HepG2 (cell line): Measurements from ENCODE around the gene MSRB3. TPM values are rescaled to one million over a fixed set of nuclear protein-coding genes. Genes with fewer than 3 reads are reported as not detected.

Experiments
- ATAC-seq: fragments of 200-7000 bp; cut with Tn5 transposase; 3 replicates; pipeline ENCODE4 v1.9.1; 2020; ENCODE audit warnings: mild to moderate bottlenecking, moderate library complexity
- BruUV-seq: library from RNA; stranded (reverse); fragments of 400-500 nt; replicated peaks from 2 replicates; lab custom pipeline; 2021; lab: Mats Ljungman, UMichigan
- CTCF ChIA-PET: fragments of 300-600 bp; formaldehyde crosslinking; extraction: SDS; loops from one replicate; lab custom pipeline; 2021; ENCODE audit warnings: low total read pairs, inconsistent platforms, low intra/inter-chr PET ratio; lab: Yijun Ruan, JAX
- POLR2A ChIA-PET: fragments of 350-600 bp; sonication (Branson Sonifier 250); formaldehyde crosslinking; loops from one replicate; lab custom pipeline; 2020; ENCODE audit warnings: antibody characterized with exemption, inconsistent platforms; lab: Yijun Ruan, JAX
- DNase-seq: peaks from one replicate; pipeline ENCODE4 v3.0.0-alpha.2; 2015; ENCODE audit warnings: low spot score
- FAIRE-seq: peaks from 3 replicates; lab custom pipeline; 2011; peaks lifted over from hg19 to GRCh38; lab: Jason Lieb, UNC
- H2AFZ ChIP-seq: one replicate; pipeline ENCODE4 v1.6.1; 2011; ENCODE audit warnings: low read length, inconsistent platforms
- H3K27ac ChIP-seq: fragments of 300-600 bp; 3 replicates; pipeline ENCODE4 v1.8.0; 2011; ENCODE audit warnings: mixed run types, mild to moderate bottlenecking, mixed read lengths, low read length, inconsistent platforms; ENCODE audit not compliant: insufficient read depth; ENCODE audit errors: extremely low read length
- H3K27me3 ChIP-seq, 2 experiments: fragments of 200-600 bp in 1 of 2; 2 replicates in 1 of 2; 3 replicates in 1 of 2; pipeline versions ENCODE4 v1.6.0 to v1.8.0; 2011; ENCODE audit warnings: low read length in 2 of 2, mild to moderate bottlenecking in 2 of 2, moderate library complexity in 2 of 2, inconsistent platforms in 1 of 2; ENCODE audit not compliant: insufficient read depth in 2 of 2, control insufficient read depth in 1 of 2
- H3K36me3 ChIP-seq, 2 experiments: fragments of 200-600 bp in 1 of 2; replicated peaks in 1 of 2; 2 replicates in 1 of 2; 3 replicates in 1 of 2; pipeline versions ENCODE4 v1.5.1 to v1.8.0; 2011; ENCODE audit warnings: low read length in 2 of 2, inconsistent platforms in 1 of 2; ENCODE audit not compliant: insufficient read depth in 2 of 2, control insufficient read depth in 1 of 2
- H3K4me1 ChIP-seq: 2 replicates; pipeline ENCODE4 v1.5.1; 2012; ENCODE audit warnings: low read length, inconsistent platforms; ENCODE audit not compliant: insufficient read depth
- H3K4me2 ChIP-seq: 2 replicates; pipeline ENCODE4 v1.6.0; 2011; ENCODE audit warnings: low read depth, low read length, inconsistent platforms
- H3K4me3 ChIP-seq, 3 experiments: fragments of 200-600 bp in 1 of 3; sonication (generic), shearing (Covaris generic) in 1 of 3; replicated peaks in 1 of 3; 2 replicates each; pipeline ENCODE4 v1.5.1; 2011 to 2016; ENCODE audit warnings: low read length in 3 of 3, inconsistent platforms in 2 of 3, low read depth in 2 of 3, mild to moderate bottlenecking in 2 of 3, control low read depth in 1 of 3, mixed read lengths in 1 of 3; ENCODE audit not compliant: insufficient read depth in 1 of 3
- H3K79me2 ChIP-seq: one replicate; pipeline ENCODE4 v1.6.1; 2011; ENCODE audit warnings: low read length, inconsistent platforms; ENCODE audit not compliant: insufficient read depth
- H3K9ac ChIP-seq: 2 replicates; pipeline ENCODE4 v1.6.0; 2011; ENCODE audit warnings: mild to moderate bottlenecking, low read depth, low read length, inconsistent platforms; ENCODE audit not compliant: insufficient read depth
- H3K9me3 ChIP-seq: 2 replicates; pipeline ENCODE4 v1.5.1; 2012; ENCODE audit warnings: mild to moderate bottlenecking, low read length
- H4K20me1 ChIP-seq: 2 replicates; pipeline ENCODE4 v1.6.0; 2011; ENCODE audit warnings: inconsistent platforms, mild to moderate bottlenecking, low read length, moderate library complexity; ENCODE audit not compliant: insufficient read depth
- CHD2 ChIP-seq: IDR thresholded peaks from 2 replicates; pipeline ENCODE4 v1.6.1; 2011; ENCODE audit warnings: low read depth, low read length, improper control_type of control experiment
- NR1H2 ChIP-seq: sonication (generic); formaldehyde crosslinking; IDR thresholded peaks from 2 replicates; pipeline ENCODE4 v1.8.1; 2022; ENCODE audit warnings: low read depth, missing genetic modification reagents, borderline replicate concordance
- TFAP4 ChIP-seq: sonication (generic); IDR thresholded peaks from 2 replicates; pipeline ENCODE4 v1.6.1; 2016; ENCODE audit warnings: low read depth, borderline replicate concordance
- TSC22D2 ChIP-seq: sonication (generic); formaldehyde crosslinking; IDR thresholded peaks from 2 replicates; pipeline ENCODE4 v1.5.1; 2020; ENCODE audit warnings: missing genetic modification reagents, mild to moderate bottlenecking, borderline replicate concordance
- ZBTB34 ChIP-seq: sonication (generic); formaldehyde crosslinking; IDR thresholded peaks from 2 replicates; pipeline ENCODE4 v1.8.0; 2022; ENCODE audit warnings: mild to moderate bottlenecking, missing genetic modification reagents
- ZNF550 ChIP-seq: sonication (generic); formaldehyde crosslinking; IDR thresholded peaks from 2 replicates; pipeline ENCODE4 v1.4.0; 2020; ENCODE audit warnings: mild to moderate bottlenecking, missing genetic modification reagents, borderline replicate concordance
- WGBS: methylation state at CpG from one replicate; pipeline ENCODE4 v1.1.6; 2017; ENCODE audit warnings: low lambda C conversion rate; 5-methylcytosine and 5-hydroxymethylcytosine counted together
- in situ Hi-C: cut with HindIII; loops from 2 replicates; pipeline ENCODE4 v1.10.0; 2017; ENCODE audit warnings: low pct_unique_long_range_greater_than_20kb; ENCODE audit not compliant: extremely low pct_ligation_motif_present
- intact Hi-C: fragments of 100-400 bp; cut with micrococcal nuclease; formaldehyde crosslinking; loops from one replicate; pipeline ENCODE4 v1.10.0; 2022; ENCODE audit not compliant: unreplicated experiment
- polyA plus RNA-seq, 8 experiments: library from polyadenylated mRNA; depleted of rRNA in 3 of 8; stranded (reverse) in 7 of 8; unstranded in 1 of 8; fragments of >200 nt; fragmentation: Illumina TruSeq in 4 of 8; extraction: Trizol in 4 of 8; gene quantifications; 2 replicates each; pipeline versions ENCODE4 v1.2.1 to v1.2.3, GENCODE V29; 2011 to 2016; ENCODE audit warnings: low read depth in 4 of 8, missing spikeins in 1 of 8, mixed read lengths in 1 of 8; ENCODE audit not compliant: insufficient read depth in 1 of 8
- total RNA-seq, 5 experiments: library from RNA; depleted of rRNA; stranded (reverse); fragments of >200 nt; fragmentation: Illumina TruSeq; extraction: Trizol; gene quantifications; 2 replicates each; pipeline ENCODE4 v1.2.3, GENCODE V29; 2016; ENCODE audit warnings: low read depth in 1 of 5
- TF ChIP-seq, protein P1 (sequence below): sonication (generic); formaldehyde crosslinking; IDR thresholded peaks from 2 replicates; pipeline ENCODE4 v1.8.0; 2022; ENCODE audit warnings: mild to moderate bottlenecking, missing genetic modification reagents, moderate library complexity

The MSRB3 gene
- total and polyA plus RNA-seq, 2 of the 13 experiments (the other 11 are each of a cell fraction or from before 2014, with no cell fraction given): 1.5 to 1.9 TPM

DNA sequence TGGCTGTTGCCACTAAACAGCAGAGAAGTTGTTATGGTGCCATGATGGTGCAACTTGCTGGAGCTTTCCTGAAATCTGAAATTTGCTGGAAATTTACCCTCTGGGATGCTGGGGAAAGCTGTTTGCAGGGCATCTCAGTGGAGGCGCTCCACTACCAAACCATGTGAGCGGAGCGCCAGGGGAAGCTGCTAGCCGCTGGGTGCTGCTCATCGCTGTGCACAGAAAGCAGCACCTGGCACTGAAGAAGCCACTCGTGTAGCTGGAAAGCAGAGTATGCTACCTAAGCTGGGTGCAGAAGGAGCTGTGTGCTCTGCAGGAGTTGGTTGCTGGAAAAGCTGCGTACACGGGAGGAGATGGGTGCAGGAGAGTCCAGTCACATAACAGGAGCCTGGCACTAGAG lies 53.0 kb downstream of the MSRB3 start (continued):
- TF ChIP-seq ZBTB34 (no peak), CHD2 (no peak), TFAP4 (no peak), ZNF550 (CRISPR knock-in tag) (no peak)

GRCh38 chr12:65333649-65334048 lies 55.2 kb downstream of the MSRB3 start:
- ATAC-seq (no peak), DNase-seq (no peak), FAIRE-seq (no peak)
- ChIA-PET CTCF (no interaction called here), POLR2A (no interaction called here)
- no peaks in the 10 kb centered on the region for H3K36me3 ChIP-seq
- intact Hi-C loops: no loop called here
- H3K27ac ChIP-seq: no peak overlapping the region
- H3K4me3 ChIP-seq: no peak overlapping the region
- no peaks in the 10 kb centered on the region for H3K27me3 ChIP-seq
- no peaks in the 10 kb centered on the region for H3K9me3 ChIP-seq
- H3K79me2 ChIP-seq: no peaks in the 10 kb centered on the region
- TF ChIP-seq TSC22D2 (no peak), NR1H2 (CRISPR knock-in tag) (no peak)
- TF ChIP-seq, protein P1, sequence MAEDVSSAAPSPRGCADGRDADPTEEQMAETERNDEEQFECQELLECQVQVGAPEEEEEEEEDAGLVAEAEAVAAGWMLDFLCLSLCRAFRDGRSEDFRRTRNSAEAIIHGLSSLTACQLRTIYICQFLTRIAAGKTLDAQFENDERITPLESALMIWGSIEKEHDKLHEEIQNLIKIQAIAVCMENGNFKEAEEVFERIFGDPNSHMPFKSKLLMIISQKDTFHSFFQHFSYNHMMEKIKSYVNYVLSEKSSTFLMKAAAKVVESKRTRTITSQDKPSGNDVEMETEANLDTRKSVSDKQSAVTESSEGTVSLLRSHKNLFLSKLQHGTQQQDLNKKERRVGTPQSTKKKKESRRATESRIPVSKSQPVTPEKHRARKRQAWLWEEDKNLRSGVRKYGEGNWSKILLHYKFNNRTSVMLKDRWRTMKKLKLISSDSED: no peak
- TF ChIP-seq, all 625 proteins: peak for 0
- WGBS: 96% methylated on average over 5 of the region's 5 CpGs
- no TSS peak for BruUV-seq
- Histone ChIP-seq H2AFZ (no peak overlapping the region), H3K4me2 (no peak overlapping the region), H3K9ac (no peak overlapping the region), H4K20me1 (no peaks in the 10 kb centered on the region), H3K4me1 (peaks cover 26% of the 10 kb centered on the region)
- in situ Hi-C loops: no loop called here
